ENCODE results near the gene RET.

The RET gene

GRCh38 chr10:43166880-43167497 is 90.1 kb downstream of the RET start:
- DNase-seq (ENCODE audit: low read depth), result no peak
- no peak overlapping the region for H3K4me3 ChIP-seq (ENCODE audit: low read length)
- TF ChIP-seq CTCF (conservative IDR thresholded peaks at IDR 0.05; ENCODE audit: low read depth, low read length), result no peak

GRCh38 chr10:43167498-43167889 is 90.6 kb downstream of the RET start:
- TF ChIP-seq CTCF (conservative IDR thresholded peaks at IDR 0.05; ENCODE audit: low read depth, low read length), result no peak
- no peak for DNase-seq (ENCODE audit: low read depth)
- no peak overlapping the region for H3K4me3 ChIP-seq (ENCODE audit: low read length)

- DNase-seq (ENCODE audit: low read depth), result no peak
- TF ChIP-seq CTCF (conservative IDR thresholded peaks at IDR 0.05; ENCODE audit: low read depth, low read length), result no peak
- H3K4me3 ChIP-seq (ENCODE audit: low read length), result no peak overlapping the region
Measured at GRCh38 chr10:43170491-43170890, 93.6 kb downstream of the RET start.

- no peak for TF ChIP-seq CTCF (conservative IDR thresholded peaks at IDR 0.05; ENCODE audit: low read depth, low read length)
- no peak for DNase-seq (ENCODE audit: low read depth)
- H3K4me3 ChIP-seq (ENCODE audit: low read length), result no peak overlapping the region
Measured at GRCh38 chr10:43172645-43173044, 95.8 kb downstream of the RET start.

- no peak for TF ChIP-seq CTCF (conservative IDR thresholded peaks at IDR 0.05; ENCODE audit: low read depth, low read length)
- no peak for DNase-seq (ENCODE audit: low read depth)
- H3K4me3 ChIP-seq (ENCODE audit: low read length), result no peak overlapping the region
Measured at GRCh38 chr10:43173120-43173519, 96.3 kb downstream of the RET start.

GRCh38 chr10:43174969-43175368 is 98.1 kb downstream of the RET start:
- TF ChIP-seq CTCF (conservative IDR thresholded peaks at IDR 0.05; ENCODE audit: low read depth, low read length), result no peak
- no peak for DNase-seq (ENCODE audit: low read depth)
- no peak overlapping the region for H3K4me3 ChIP-seq (ENCODE audit: low read length)

- no peak for TF ChIP-seq CTCF (conservative IDR thresholded peaks at IDR 0.05; ENCODE audit: low read depth, low read length)
- no peak for DNase-seq (ENCODE audit: low read depth)
- H3K4me3 ChIP-seq (ENCODE audit: low read length), result no peak overlapping the region
Measured at GRCh38 chr10:43176271-43176670, 99.4 kb downstream of the RET start.
